Hematopoietic multipotent progenitor cell (in vitro differentiated cells): ENCODE results near the gene CNTF. TPM values are rescaled to one million over a fixed set of nuclear protein-coding genes. Genes with fewer than 3 reads are reported as not detected.

Experiments
- DNase-seq, 3 donors: peaks; one replicate each; pipeline ENCODE4 v3.0.0-alpha.2; 2011 to 2015; ENCODE audit warnings: low read depth in 2 of 3, low spot score in 2 of 3
- total RNA-seq: library from RNA; depleted of rRNA; stranded (reverse); fragments of >200 nt; gene quantifications from one replicate; pipeline ENCODE4 v1.2.3, GENCODE V29; 2012

The CNTF gene
- total RNA-seq, 1 donor = 2.7 TPM

DNA sequence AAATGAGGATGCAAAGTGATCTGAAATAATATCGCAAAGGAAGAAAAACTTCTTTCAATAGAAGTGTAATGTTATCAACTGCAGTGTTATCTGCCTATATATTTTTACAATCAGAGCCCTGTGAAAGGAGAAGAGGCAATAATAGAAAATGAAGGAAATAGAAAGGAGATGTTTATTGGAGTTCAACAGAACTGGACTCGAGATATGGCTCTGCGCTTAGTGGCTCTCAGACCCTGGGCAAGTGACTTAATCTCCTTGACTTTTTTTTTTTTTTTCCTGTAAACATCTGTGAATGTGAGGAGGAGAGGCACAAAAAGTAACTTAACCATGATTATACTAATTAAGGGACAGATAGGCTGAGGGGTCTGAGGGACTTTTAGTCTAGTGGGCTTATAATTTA is 18.9 kb downstream of the CNTF start:
- DNase-seq = no peak

DNA sequence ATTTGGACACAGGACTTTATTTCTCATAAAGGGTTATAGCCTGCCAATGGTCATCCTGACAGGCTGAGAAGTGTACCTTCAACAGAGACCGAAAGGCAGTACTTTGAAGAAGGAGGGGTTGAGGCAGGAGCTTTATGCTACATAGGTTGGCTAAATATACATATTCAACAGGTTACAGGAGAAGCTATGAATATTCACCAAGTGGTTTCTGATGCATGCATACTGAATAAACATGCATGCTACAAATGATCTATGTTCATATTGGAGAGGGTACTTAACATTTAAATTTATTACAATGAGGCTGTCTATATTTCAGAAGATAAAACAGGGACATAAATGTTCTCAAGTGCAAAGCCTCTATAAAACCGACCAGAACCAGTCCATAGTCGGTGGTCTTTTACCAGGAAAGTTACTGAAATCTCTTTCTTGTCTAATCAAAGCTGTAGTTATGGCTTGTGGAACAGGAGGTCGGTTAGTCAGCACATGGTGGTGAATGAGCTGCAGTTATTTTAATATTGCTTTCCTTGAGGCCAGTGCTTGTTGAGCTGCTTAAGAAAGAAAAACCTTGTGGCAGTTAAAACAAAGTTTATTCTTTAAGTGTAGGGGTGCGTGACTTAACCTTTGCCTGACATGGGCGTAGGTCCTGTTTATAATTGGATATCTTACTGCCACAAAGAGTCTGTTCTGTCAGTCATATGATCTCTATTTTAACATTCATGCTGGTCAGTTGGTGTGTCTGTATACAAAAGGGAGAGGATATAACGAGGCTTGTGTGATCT is 19.5 kb downstream of the CNTF start:
- no peak for DNase-seq

DNA sequence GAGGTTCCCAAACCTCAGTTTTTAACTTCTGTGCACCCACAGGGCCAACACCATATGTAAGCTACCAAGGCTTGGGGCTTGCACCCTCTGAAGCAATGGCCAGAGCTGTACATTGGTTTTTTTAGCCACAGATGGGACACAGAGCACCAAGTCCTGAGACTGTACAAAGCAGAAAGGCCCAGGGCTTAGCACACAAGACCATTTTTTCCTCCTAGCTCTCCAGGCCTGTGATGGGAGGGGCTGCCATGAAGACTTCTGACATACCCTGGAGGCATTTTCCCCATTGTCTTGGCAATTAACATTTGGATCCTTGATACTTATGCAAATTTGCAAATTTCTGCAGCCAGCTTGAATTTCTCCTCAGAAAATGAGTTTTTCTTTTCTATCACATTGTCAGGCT is 23.4 kb downstream of the CNTF start:
- DNase-seq = no peak

GRCh38 chr11:58647141-58647699 is 24.8 kb downstream of the CNTF start:
- DNase-seq = no peak

GRCh38 chr11:58647866-58648265 is 25.4 kb downstream of the CNTF start:
- no peak for DNase-seq

GRCh38 chr11:58649623-58650022 is 27.2 kb downstream of the CNTF start:
- DNase-seq = no peak

DNA sequence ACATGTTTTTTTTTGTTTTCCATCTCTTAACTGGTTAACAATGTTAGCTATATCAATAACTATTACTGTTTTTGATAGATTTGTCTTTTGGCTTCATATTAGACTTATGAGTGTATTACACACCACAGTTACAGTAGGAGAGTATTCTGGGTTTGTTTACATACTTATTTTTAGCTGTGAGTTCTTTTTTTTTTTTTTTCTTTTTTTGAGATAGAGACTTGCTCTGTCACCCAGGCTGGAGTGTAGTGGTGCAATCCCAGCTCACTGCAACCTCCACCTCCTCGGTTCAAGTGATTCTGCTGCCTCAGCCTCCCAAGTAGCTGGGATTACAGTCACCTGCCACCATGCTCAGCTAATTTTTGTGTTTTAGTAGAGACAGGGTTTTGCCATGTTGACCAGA is 28.0 kb downstream of the CNTF start:
- no peak for DNase-seq

DNA sequence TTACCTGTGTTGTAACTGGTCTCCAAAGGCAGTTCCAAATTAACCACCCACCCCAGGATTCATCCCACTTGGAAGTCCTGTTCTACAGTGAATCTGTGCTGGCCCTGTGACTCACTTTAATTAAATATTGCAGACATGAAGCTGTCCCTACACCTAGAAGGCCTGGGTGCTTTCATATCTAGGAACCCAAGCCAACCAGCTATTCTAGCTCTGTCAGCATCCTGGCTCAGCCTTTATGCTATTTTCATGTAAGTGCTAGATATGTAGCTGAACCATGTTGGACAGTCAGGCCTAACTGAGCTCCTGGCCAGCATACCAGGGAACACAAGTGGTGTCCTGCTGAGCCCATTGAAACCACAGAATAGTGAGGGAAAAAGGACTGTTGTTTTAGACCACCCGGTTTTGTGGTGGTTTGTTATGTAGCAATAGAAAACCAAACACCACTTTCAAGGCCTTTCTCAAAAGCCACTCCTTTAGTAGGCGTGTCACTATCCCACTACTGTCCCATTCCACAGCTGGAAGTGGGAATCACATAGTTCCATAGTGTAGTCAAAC is 30.3 kb downstream of the CNTF start:
- DNase-seq = no peak

- DNase-seq = peak; percentile 41 to 94 (median 86)
These were observed 31.8 kb downstream of the CNTF start for GRCh38 chr11:58654079-58654907.

GRCh38 chr11:58654908-58655296 is 32.4 kb downstream of the CNTF start:
- no peak for DNase-seq

DNA sequence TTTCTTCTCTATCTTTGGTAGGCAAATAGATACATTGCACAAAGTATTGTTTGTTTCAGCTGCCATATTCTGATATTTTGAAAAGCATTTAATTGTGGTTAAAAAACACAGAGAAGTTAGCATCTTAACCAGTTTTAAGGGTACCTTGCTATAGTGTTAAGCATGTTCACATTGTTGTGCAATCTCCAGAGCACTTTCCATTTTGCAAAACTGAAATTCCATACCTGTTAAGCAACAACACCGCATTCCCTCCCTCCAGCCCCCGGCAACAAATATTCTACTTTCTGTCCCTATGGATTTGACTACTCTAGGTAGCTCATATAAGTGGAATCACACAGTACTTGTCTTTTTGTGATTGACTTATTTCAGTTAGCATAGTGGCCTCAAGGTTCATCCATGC is 33.9 kb downstream of the CNTF start:
- no peak for DNase-seq

GRCh38 chr11:58658623-58659022 is 36.2 kb downstream of the CNTF start:
- no peak for DNase-seq

DNA sequence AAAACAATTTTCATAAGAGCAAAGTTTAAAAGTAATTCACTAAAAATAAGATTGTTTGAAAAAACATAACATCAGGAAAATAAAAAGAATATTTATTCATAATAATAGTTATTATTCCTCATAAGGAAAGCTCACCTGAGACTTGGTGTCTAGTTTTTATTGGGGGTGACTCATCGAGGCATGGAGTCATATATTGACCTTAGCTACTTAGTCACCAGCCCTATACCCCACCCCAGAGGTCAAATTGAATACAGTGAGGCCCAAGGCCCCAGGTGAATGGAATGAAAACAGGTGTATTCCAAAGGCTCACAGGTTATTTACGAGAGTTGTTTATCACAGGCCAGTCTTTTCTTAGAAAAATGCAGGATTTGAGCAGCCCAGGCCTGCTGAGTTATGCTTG is 36.9 kb downstream of the CNTF start:
- DNase-seq = no peak

- DNase-seq = no peak
These were observed 37.6 kb downstream of the CNTF start for GRCh38 chr11:58659910-58660570.

- no peak for DNase-seq
These were observed 49.6 kb downstream of the CNTF start for GRCh38 chr11:58671983-58672633.

GRCh38 chr11:58674609-58675008 is 52.1 kb downstream of the CNTF start:
- DNase-seq = no peak
